ENCODE data around the gene CRIP2. TPM values are rescaled to one million over a fixed set of nuclear protein-coding genes. Genes with fewer than 3 reads are reported as not detected.

CRIP2 gene
- total and polyA plus RNA-seq, 2 donors (not counting 3 experiments of a cell fraction or from before 2014, with no cell fraction given) = 322 to 954 TPM

- Histone ChIP-seq H3K4me2 (ENCODE audit: insufficient read depth, low read length) (no peak overlapping the region), H3K36me3 (ENCODE audit: control insufficient read depth in 2 of 2, extremely low read depth in 1 of 2, insufficient read depth in 2 of 2, low read length in 2 of 2) (peaks cover 0 to 17% of the 10 kb centered on the region in 2 experiments), H4K20me1 (replicated peaks; ENCODE audit: control insufficient read depth, extremely low read depth, insufficient read depth, low read length) (no peaks in the 10 kb centered on the region), H3K4me1 (ENCODE audit: control insufficient read depth, extremely low read depth, insufficient read depth, low read length) (no peaks in the 10 kb centered on the region), H3K79me2 (ENCODE audit: control insufficient read depth, insufficient read depth, low read length) (peaks cover 6% of the 10 kb centered on the region), H3K9me3 (replicated peaks; ENCODE audit: control insufficient read depth, insufficient read depth, low read length) (no peaks in the 10 kb centered on the region), H3K27me3 (ENCODE audit: control insufficient read depth in 2 of 2, insufficient read depth in 2 of 2, low read length in 2 of 2) (no peaks in the 10 kb centered on the region), H3K9ac (replicated peaks; ENCODE audit: extremely low read depth, insufficient read depth, low read length) (no peak overlapping the region), H3K9me1 (replicated peaks; ENCODE audit: control insufficient read depth, extremely low read depth, insufficient read depth, low read length) (no peaks in the 10 kb centered on the region), H2AFZ (ENCODE audit: low read depth, low read length) (no peak overlapping the region), H3K4me3 (replicated peaks in 1 of 3; ENCODE audit: insufficient read depth in 1 of 3, low read depth in 1 of 3, low read length in 3 of 3) (no peak overlapping the region), H3K27ac (ENCODE audit: insufficient read depth, low read depth, low read length) (no peak overlapping the region)
- intact Hi-C loops (cut with micrococcal nuclease) (no loop called here), dilution Hi-C loops (cut with MboI; ENCODE audit: extremely low pct_ligation_motif_present, low sequenced_read_pairs) (no loop called here)
- TF ChIP-seq JUN (IDR thresholded peaks at IDR 0.05; ENCODE audit: borderline replicate concordance, insufficient read depth, insufficient read length, low read depth) = no peak
- TF ChIP-seq, protein P1, sequence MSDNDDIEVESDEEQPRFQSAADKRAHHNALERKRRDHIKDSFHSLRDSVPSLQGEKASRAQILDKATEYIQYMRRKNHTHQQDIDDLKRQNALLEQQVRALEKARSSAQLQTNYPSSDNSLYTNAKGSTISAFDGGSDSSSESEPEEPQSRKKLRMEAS (IDR thresholded peaks at IDR 0.05; ENCODE audit: insufficient read depth, insufficient read length) = no peak
- TF ChIP-seq POLR2AphosphoS5 (IDR thresholded peaks at IDR 0.05; ENCODE audit: insufficient read depth, low read depth, low read length) = peak; percentile 13
- no peak for FAIRE-seq
- no peak for DNase-seq (ENCODE audit: low read depth, low spot score)
- no TSS peak for BruUV-seq (replicated peaks)
- POLR2A ChIA-PET = no interaction called here
- CTCF ChIA-PET = interaction anchor here (0.6 kb wide), 1 partner anchor 45 kb away, joined by 3 read pairs; no protein-coding TSS in a partner anchor
Observed at GRCh38 chr14:105444859-105445258, 29.8 kb upstream of the CRIP2 start.

DNA sequence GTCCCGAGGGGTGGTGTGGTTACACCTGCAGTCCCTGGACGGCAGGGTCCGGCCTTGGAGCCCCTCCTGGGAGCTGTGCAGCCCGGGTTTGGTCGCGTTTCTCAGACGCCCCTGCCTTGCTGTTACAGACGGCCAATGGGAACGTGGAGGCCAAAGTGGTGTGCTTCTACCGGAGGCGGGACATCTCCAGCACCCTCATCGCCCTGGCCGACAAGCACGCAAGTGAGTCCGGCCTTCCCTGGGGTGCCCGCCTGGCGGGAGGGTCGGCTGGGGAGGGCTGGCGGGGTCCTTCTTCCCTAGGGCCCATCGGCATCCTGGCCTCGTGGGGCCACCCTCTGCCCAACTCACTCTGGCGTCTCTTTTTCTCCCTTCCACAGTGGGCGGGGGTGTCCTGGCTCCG is 29.3 kb upstream of the CRIP2 start:
- Histone ChIP-seq H3K27me3 (ENCODE audit: control insufficient read depth in 2 of 2, insufficient read depth in 2 of 2, low read length in 2 of 2) (no peaks in the 10 kb centered on the region), H3K9ac (replicated peaks; ENCODE audit: extremely low read depth, insufficient read depth, low read length) (no peak overlapping the region), H3K9me3 (replicated peaks; ENCODE audit: control insufficient read depth, insufficient read depth, low read length) (no peaks in the 10 kb centered on the region), H4K20me1 (replicated peaks; ENCODE audit: control insufficient read depth, extremely low read depth, insufficient read depth, low read length) (no peaks in the 10 kb centered on the region), H3K4me3 (replicated peaks in 1 of 3; ENCODE audit: insufficient read depth in 1 of 3, low read depth in 1 of 3, low read length in 3 of 3) (no peak overlapping the region), H3K9me1 (replicated peaks; ENCODE audit: control insufficient read depth, extremely low read depth, insufficient read depth, low read length) (no peaks in the 10 kb centered on the region), H3K27ac (ENCODE audit: insufficient read depth, low read depth, low read length) (no peak overlapping the region), H2AFZ (ENCODE audit: low read depth, low read length) (no peak overlapping the region), H3K79me2 (ENCODE audit: control insufficient read depth, insufficient read depth, low read length) (peaks cover 6% of the 10 kb centered on the region), H3K4me1 (ENCODE audit: control insufficient read depth, extremely low read depth, insufficient read depth, low read length) (no peaks in the 10 kb centered on the region), H3K36me3 (ENCODE audit: control insufficient read depth in 2 of 2, extremely low read depth in 1 of 2, insufficient read depth in 2 of 2, low read length in 2 of 2) (peaks cover 0 to 21% of the 10 kb centered on the region in 2 experiments), H3K4me2 (ENCODE audit: insufficient read depth, low read length) (no peak overlapping the region)
- DNase-seq (ENCODE audit: low read depth, low spot score) = no peak
- no peak for TF ChIP-seq CTCF (IDR thresholded peaks at IDR 0.05; ENCODE audit: extremely low read depth in 1 of 2, insufficient read depth in 1 of 2, low read depth in 1 of 2, low read length in 2 of 2)
- no peak for TF ChIP-seq GATA2 (IDR thresholded peaks at IDR 0.05; ENCODE audit: insufficient read depth, insufficient read length, low read depth, low read length)
- TF ChIP-seq JUN (IDR thresholded peaks at IDR 0.05; ENCODE audit: borderline replicate concordance, insufficient read depth, insufficient read length, low read depth) = no peak
- TF ChIP-seq, protein P1 (IDR thresholded peaks at IDR 0.05; ENCODE audit: insufficient read depth, insufficient read length) = no peak
- no peak for TF ChIP-seq POLR2A (IDR thresholded peaks at IDR 0.05; ENCODE audit: low read depth, low read length)
- TF ChIP-seq EZH2 (IDR thresholded peaks at IDR 0.05; ENCODE audit: borderline replicate concordance, low read depth, low read length, severe bottlenecking) = no peak
- no peak for TF ChIP-seq FOS (IDR thresholded peaks at IDR 0.05; ENCODE audit: borderline replicate concordance, insufficient read depth, low read length)
- no peak for TF ChIP-seq POLR2AphosphoS5 (IDR thresholded peaks at IDR 0.05; ENCODE audit: insufficient read depth, low read depth, low read length)
- no peak for TF ChIP-seq MYC (IDR thresholded peaks at IDR 0.05; ENCODE audit: low read depth, low read length)
- ChIA-PET CTCF (interaction anchor here (0.6 kb wide), 1 partner anchor 44 kb away, joined by 3 read pairs; no protein-coding TSS in a partner anchor), POLR2A (no interaction called here)
- FAIRE-seq = no peak
- dilution Hi-C loops (cut with MboI; ENCODE audit: extremely low pct_ligation_motif_present, low sequenced_read_pairs) (no loop called here), intact Hi-C loops (cut with micrococcal nuclease) (no loop called here)
- BruUV-seq (replicated peaks) = no TSS peak

Data from endothelial cell of umbilical vein (primary cell).